Thyroid gland (tissue), 4 donors: ENCODE measurements around the gene NUP62.

Experiments
- CTCF ChIP-seq, 6 experiments: fragments of 200-600 bp in 3 of 6; fragments of 450-650 bp in 3 of 6; sonication (generic) in 3 of 6; IDR thresholded peaks; one replicate each; pipeline ENCODE4 v1.5.1; 2016 to 2019; ENCODE audit warnings: antibody characterized with exemption in 6 of 6, mild to moderate bottlenecking in 2 of 6, inconsistent platforms in 1 of 6, moderate library complexity in 1 of 6
- POLR2A ChIP-seq, 2 donors: fragments of 450-650 bp; IDR thresholded peaks; one replicate each; pipeline ENCODE4 v1.6.1; 2017; ENCODE audit warnings: antibody characterized with exemption in 2 of 2, mild to moderate bottlenecking in 2 of 2, moderate library complexity in 1 of 2

- TF ChIP-seq CTCF (IDR thresholded peaks at IDR 0.05) = no peak
- no peak for TF ChIP-seq POLR2A (IDR thresholded peaks at IDR 0.05)
Measured at GRCh38 chr19:49858088-49858985, 71.0 kb downstream of the NUP62 start.
